ENCODE results near the gene SYTL1.

- TF ChIP-seq CTCF (IDR thresholded peaks at IDR 0.05; ENCODE audit: borderline replicate concordance, extremely low read depth, low read length, poor library complexity, severe bottlenecking) (no peak), EZH2 (IDR thresholded peaks at IDR 0.05; ENCODE audit: borderline replicate concordance, low read depth, low read length, severe bottlenecking) (no peak)
Observed at GRCh38 chr1:27394282-27394658, 52.4 kb downstream of the SYTL1 start.
